ENCODE data around the gene PLXDC2. TPM values are rescaled to one million over a fixed set of nuclear protein-coding genes. Genes with fewer than 3 reads are reported as not detected.

The PLXDC2 gene
- total RNA-seq, 1 donor from 2014 or later = 51.3 TPM

GRCh38 chr10:19826712-19827111, 10.5 kb downstream of the PLXDC2 start:
- Histone ChIP-seq H3K27ac (peak overlapping the region; percentile 62), H3K4me1 (peaks cover 61% of the 10 kb centered on the region), H3K9me3 (no peaks in the 10 kb centered on the region), H3K36me3 (no peaks in the 10 kb centered on the region), H3K27me3 (no peaks in the 10 kb centered on the region), H3K4me3 (no peak overlapping the region)
- TF ChIP-seq, protein P1, sequence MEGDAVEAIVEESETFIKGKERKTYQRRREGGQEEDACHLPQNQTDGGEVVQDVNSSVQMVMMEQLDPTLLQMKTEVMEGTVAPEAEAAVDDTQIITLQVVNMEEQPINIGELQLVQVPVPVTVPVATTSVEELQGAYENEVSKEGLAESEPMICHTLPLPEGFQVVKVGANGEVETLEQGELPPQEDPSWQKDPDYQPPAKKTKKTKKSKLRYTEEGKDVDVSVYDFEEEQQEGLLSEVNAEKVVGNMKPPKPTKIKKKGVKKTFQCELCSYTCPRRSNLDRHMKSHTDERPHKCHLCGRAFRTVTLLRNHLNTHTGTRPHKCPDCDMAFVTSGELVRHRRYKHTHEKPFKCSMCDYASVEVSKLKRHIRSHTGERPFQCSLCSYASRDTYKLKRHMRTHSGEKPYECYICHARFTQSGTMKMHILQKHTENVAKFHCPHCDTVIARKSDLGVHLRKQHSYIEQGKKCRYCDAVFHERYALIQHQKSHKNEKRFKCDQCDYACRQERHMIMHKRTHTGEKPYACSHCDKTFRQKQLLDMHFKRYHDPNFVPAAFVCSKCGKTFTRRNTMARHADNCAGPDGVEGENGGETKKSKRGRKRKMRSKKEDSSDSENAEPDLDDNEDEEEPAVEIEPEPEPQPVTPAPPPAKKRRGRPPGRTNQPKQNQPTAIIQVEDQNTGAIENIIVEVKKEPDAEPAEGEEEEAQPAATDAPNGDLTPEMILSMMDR (IDR thresholded peaks at IDR 0.05) = no peak
- TF ChIP-seq POLR2AphosphoS5 (IDR thresholded peaks at IDR 0.05; ENCODE audit: insufficient read depth in 1 of 2, low read depth in 1 of 2) = peak; percentile 34 to 73
- intact Hi-C loops (cut with DNase I) = no loop called here
- DNase-seq (ENCODE audit: extremely low spot score in 2 of 2) = no peak

GRCh38 chr10:19828278-19829049, 12.2 kb downstream of the PLXDC2 start:
- Histone ChIP-seq H3K4me3 (no peak overlapping the region), H3K27me3 (no peaks in the 10 kb centered on the region), H3K9me3 (no peaks in the 10 kb centered on the region), H3K36me3 (no peaks in the 10 kb centered on the region), H3K4me1 (peaks cover 72% of the 10 kb centered on the region), H3K27ac (peak overlapping the region; percentile 62)
- no peak for DNase-seq (ENCODE audit: extremely low spot score in 2 of 2)
- intact Hi-C loops (cut with DNase I) = no loop called here
- TF ChIP-seq POLR2AphosphoS5 (IDR thresholded peaks at IDR 0.05; ENCODE audit: insufficient read depth in 1 of 2, low read depth in 1 of 2) = peak in 1 of 2 donors; percentile 16
- TF ChIP-seq, protein P1 (IDR thresholded peaks at IDR 0.05) = no peak

DNA sequence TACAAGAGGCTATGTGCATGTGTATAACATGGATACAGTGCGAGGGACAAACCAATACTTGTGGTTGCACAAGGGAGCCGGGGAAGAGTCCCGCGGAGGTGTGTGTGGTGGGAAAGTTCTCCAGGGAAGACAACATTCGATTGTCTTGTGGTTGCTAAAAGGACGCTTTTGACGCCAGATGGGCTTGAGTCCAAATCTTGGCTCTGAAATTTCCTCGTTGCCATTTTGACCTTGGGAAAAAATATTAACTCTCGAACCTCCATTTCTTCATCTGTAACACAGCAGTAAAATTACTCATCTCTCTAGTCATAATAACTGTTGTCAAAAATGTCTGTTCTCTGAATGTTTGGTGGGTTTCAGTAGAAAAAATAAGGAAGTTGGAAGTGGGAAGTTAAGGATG, 16.5 kb downstream of the PLXDC2 start:
- no peaks in the 10 kb centered on the region for H3K27me3 ChIP-seq
- intact Hi-C loops (cut with DNase I) = no loop called here
- peaks cover 63% of the 10 kb centered on the region for H3K4me1 ChIP-seq
- H3K27ac ChIP-seq = no peak overlapping the region
- no peaks in the 10 kb centered on the region for H3K9me3 ChIP-seq
- H3K36me3 ChIP-seq = no peaks in the 10 kb centered on the region
- H3K4me3 ChIP-seq = no peak overlapping the region
- DNase-seq (ENCODE audit: extremely low spot score in 2 of 2) = no peak
- no peak for TF ChIP-seq POLR2A (IDR thresholded peaks at IDR 0.05)
- no peak for TF ChIP-seq POLR2AphosphoS5 (IDR thresholded peaks at IDR 0.05; ENCODE audit: insufficient read depth in 1 of 2, low read depth in 1 of 2)
- TF ChIP-seq, protein P1 (IDR thresholded peaks at IDR 0.05) = no peak

DNA sequence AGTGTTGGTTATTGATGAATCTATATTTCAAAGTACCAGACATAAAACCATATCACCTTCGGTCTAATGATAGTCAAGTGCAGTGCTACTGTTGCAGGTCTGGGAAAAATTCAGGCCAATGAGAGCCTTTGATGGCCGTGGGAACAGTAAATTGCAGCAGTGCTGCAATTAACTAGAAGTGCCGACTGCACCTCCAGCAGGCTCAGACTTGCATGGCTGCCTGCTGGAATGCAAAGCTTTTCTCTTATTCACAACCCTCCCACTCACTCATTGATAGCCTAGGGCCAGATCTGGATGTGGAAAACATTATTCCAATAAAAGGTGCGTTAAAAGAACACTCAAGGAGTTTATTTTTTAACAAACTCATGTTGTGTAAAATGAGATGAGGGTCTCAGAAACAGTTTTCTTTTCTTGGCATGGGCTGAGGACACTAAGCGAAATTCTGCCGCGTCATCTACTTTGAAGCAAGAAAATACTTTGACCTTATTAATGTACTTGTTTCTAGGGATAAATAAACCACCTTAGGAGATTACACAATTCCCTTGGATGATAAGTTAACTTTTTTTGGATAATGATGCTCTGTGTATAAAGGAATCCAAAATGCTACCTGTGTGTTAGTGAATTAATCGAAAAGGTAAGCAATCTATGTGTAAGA, 17.1 kb downstream of the PLXDC2 start:
- Histone ChIP-seq H3K36me3 (no peaks in the 10 kb centered on the region), H3K9me3 (no peaks in the 10 kb centered on the region), H3K4me1 (peaks cover 57% of the 10 kb centered on the region), H3K4me3 (no peak overlapping the region), H3K27me3 (no peaks in the 10 kb centered on the region), H3K27ac (no peak overlapping the region)
- intact Hi-C loops (cut with DNase I) = no loop called here
- DNase-seq (ENCODE audit: extremely low spot score in 2 of 2) = no peak
- TF ChIP-seq POLR2AphosphoS5 (IDR thresholded peaks at IDR 0.05; ENCODE audit: insufficient read depth in 1 of 2, low read depth in 1 of 2) (no peak), POLR2A (IDR thresholded peaks at IDR 0.05) (no peak)

GRCh38 chr10:19835952-19836351, 19.7 kb downstream of the PLXDC2 start:
- TF ChIP-seq POLR2A (IDR thresholded peaks at IDR 0.05) (no peak), POLR2AphosphoS5 (IDR thresholded peaks at IDR 0.05; ENCODE audit: insufficient read depth in 1 of 2, low read depth in 1 of 2) (no peak)
- TF ChIP-seq, protein P1 (IDR thresholded peaks at IDR 0.05) = no peak
- Histone ChIP-seq H3K9me3 (no peaks in the 10 kb centered on the region), H3K36me3 (no peaks in the 10 kb centered on the region), H3K27me3 (no peaks in the 10 kb centered on the region), H3K4me3 (no peak overlapping the region), H3K4me1 (peaks cover 44% of the 10 kb centered on the region), H3K27ac (no peak overlapping the region)
- intact Hi-C loops (cut with DNase I) = no loop called here
- no peak for DNase-seq (ENCODE audit: extremely low spot score in 2 of 2)

Measured in vagina (tissue), 2 donors.